ENCODE results near the gene C1orf159. TPM values are rescaled to one million over a fixed set of nuclear protein-coding genes. Genes with fewer than 3 reads are reported as not detected.
A peak's percentile ranks its signal among the peaks of the same experiment; 100 is the strongest.
"Not testable (repeated sequence)": the region's sequence is repeated elsewhere in the genome, so short reads cannot be mapped to it uniquely, and the experiment has no call there.

Gene C1orf159
- total RNA-seq, 1 donor from 2014 or later = 8.2 TPM

DNA sequence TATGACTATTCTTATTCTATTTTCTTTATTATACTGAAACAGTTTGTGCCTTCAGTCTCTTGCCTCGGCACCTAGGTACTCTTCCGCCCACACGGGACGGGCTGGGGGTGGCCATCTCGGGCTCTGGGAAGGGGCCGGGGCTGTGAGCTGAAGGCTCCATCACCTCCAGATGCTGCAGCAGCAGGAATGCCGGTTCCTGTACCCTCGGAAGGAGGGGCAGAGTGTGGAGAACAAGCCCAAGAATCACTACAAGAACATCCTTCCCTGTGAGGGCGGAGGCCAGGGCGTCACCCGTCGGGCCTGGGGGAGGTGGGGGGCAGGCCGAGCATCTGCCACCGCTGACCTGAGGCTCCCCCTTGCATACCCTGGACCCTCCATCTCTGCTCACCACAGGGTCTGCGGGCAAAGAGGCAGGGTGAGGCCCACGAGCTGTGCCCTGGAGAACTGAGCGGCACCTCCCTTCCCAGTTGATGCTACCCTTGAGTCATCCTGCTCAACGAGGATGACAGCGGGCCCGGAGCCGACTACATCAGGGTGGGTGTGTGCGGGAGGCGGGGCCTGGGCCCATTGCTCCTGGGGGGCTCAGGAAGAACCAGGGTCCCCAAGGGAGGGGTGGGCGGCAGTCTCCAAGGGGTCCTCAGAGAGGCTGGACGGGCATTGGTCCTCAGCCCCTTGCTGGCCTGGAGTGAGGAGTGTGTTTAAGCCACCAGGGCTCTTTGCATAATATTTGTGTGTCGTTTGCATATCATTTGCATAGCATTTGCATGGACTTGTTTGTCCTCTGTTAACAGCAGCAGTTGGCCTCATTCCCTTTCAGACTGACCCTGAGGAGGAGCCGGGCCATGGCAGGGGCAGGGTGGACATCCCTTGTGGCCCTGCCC is 49.2 kb downstream of the C1orf159 start:
- DNase-seq (ENCODE audit: low read depth) (no peak), FAIRE-seq (no peak)
- TF ChIP-seq, protein P1, sequence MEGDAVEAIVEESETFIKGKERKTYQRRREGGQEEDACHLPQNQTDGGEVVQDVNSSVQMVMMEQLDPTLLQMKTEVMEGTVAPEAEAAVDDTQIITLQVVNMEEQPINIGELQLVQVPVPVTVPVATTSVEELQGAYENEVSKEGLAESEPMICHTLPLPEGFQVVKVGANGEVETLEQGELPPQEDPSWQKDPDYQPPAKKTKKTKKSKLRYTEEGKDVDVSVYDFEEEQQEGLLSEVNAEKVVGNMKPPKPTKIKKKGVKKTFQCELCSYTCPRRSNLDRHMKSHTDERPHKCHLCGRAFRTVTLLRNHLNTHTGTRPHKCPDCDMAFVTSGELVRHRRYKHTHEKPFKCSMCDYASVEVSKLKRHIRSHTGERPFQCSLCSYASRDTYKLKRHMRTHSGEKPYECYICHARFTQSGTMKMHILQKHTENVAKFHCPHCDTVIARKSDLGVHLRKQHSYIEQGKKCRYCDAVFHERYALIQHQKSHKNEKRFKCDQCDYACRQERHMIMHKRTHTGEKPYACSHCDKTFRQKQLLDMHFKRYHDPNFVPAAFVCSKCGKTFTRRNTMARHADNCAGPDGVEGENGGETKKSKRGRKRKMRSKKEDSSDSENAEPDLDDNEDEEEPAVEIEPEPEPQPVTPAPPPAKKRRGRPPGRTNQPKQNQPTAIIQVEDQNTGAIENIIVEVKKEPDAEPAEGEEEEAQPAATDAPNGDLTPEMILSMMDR (IDR thresholded peaks at IDR 0.05; ENCODE audit: insufficient read depth, low read length, severe bottlenecking) = no peak
- Histone ChIP-seq H3K4me3 (ENCODE audit: low read depth, low read length) (no peak overlapping the region), H3K27me3 (ENCODE audit: control insufficient read depth, insufficient read depth, low read length) (no peaks in the 10 kb centered on the region), H3K36me3 (ENCODE audit: control insufficient read depth, insufficient read depth, low read length) (no peaks in the 10 kb centered on the region)

DNA sequence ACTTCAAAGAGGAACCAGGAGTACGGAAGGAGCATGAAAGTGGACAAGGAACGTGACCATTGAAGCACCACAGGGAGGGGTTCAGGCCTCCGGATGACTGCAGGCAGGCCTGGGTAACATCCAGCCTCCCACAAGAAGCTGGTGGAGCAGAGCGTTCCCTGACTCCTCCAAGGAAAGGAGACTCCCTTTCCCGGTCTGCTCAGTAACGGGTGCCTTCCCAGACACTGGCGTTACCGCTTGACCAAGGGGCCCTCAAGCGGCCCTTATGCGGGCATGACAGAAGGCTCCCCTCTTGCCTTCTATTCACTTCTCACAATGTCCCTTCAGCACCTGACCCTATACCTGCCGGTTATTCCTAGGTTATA is 50.0 kb downstream of the C1orf159 start:
- H3K36me3 ChIP-seq (ENCODE audit: control insufficient read depth, insufficient read depth, low read length); FAIRE-seq; H3K27me3 ChIP-seq (ENCODE audit: control insufficient read depth, insufficient read depth, low read length); H3K4me3 ChIP-seq (ENCODE audit: low read depth, low read length); DNase-seq (ENCODE audit: low read depth): not testable (repeated sequence)

DNA sequence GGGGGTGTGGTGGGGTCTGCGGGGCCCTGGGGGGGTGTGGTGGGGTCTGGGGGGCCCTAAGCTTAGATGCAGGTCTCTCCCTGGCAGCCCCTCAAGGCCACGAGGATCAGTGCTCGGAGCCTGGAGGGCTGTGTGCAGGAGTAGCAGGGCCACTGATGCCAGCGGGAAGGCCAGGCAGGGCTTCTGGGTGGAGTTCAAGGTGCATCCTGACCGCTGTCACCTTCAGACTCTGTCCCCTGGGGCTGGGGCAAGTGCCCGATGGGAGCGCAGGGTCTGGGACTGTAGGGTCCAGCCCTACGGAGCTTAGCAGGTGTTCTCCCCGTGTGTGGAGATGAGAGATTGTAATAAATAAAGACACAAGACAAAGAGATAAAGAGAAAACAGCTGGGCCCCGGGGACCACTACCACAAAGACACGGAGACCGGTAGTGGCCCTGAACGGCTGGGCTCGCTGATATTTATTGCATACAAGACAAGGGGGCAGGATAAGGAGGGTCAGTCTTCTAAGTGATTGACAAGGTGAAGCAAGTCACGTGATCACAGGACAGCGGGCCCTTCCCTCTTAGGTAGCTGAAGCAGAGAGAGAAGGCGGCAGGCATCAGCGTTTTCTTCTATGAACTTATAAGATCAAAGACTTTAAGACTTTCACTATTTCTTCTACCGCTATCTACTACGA is 50.5 kb downstream of the C1orf159 start:
- FAIRE-seq = no peak
- H3K4me3 ChIP-seq (ENCODE audit: low read depth, low read length) = no peak overlapping the region
- TF ChIP-seq, protein P1 (IDR thresholded peaks at IDR 0.05; ENCODE audit: insufficient read depth, low read length, severe bottlenecking) = no peak
- H3K27me3 ChIP-seq (ENCODE audit: control insufficient read depth, insufficient read depth, low read length) = peaks cover 1% of the 10 kb centered on the region
- DNase-seq (ENCODE audit: low read depth) = no peak
- H3K36me3 ChIP-seq (ENCODE audit: control insufficient read depth, insufficient read depth, low read length) = no peaks in the 10 kb centered on the region

DNA sequence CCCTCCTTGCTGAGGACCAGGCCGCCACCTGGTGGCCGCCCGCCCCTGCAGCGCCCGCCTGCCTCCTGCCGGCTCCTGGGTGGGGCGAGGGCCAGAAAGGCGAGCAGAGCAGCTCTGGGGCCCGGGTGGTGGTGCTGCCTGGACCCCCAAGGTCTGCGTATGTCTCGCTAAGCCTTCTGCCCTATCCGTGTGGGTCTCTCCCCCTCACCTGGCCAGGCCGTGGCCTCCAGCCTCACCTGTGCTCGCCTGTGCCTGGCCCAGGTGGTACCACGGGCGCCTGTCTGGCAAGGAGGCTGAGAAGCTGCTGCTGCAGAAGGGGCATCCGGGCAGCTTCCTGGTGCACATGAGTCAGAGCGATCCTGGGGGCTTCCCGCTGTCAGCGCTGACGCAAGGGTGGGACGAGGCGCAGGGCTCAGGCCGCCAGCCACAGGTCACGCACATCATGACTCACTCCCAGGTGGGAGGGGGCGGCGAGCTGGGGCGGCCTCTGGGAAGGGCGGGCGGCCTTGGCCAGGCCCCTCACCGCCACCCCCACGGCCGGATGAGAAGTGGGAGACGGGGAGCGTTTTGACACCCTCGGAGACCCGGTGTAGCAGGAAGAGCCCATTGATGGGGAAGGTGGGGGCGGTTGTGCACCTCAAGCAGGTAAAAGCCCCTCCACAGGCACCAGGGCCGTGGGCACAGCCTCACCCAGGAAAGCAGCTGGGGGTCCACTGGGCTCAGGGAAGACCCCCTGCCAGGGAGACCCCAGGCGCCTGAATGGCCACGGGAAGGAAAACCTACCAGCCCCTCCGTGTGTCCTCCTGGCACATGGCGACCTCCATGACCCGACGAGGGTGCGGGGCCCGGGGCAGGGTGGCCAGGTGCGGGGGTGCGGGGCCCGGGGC is 51.7 kb downstream of the C1orf159 start:
- FAIRE-seq (no peak), DNase-seq (ENCODE audit: low read depth) (peak; percentile 77)
- H3K27me3 ChIP-seq (ENCODE audit: control insufficient read depth, insufficient read depth, low read length) = peaks cover 1% of the 10 kb centered on the region
- H3K36me3 ChIP-seq (ENCODE audit: control insufficient read depth, insufficient read depth, low read length) = no peaks in the 10 kb centered on the region
- H3K4me3 ChIP-seq (ENCODE audit: low read depth, low read length) = peak overlapping the region; percentile 3
- TF ChIP-seq, protein P1 (IDR thresholded peaks at IDR 0.05; ENCODE audit: insufficient read depth, low read length, severe bottlenecking) = peak; percentile 93

DNA sequence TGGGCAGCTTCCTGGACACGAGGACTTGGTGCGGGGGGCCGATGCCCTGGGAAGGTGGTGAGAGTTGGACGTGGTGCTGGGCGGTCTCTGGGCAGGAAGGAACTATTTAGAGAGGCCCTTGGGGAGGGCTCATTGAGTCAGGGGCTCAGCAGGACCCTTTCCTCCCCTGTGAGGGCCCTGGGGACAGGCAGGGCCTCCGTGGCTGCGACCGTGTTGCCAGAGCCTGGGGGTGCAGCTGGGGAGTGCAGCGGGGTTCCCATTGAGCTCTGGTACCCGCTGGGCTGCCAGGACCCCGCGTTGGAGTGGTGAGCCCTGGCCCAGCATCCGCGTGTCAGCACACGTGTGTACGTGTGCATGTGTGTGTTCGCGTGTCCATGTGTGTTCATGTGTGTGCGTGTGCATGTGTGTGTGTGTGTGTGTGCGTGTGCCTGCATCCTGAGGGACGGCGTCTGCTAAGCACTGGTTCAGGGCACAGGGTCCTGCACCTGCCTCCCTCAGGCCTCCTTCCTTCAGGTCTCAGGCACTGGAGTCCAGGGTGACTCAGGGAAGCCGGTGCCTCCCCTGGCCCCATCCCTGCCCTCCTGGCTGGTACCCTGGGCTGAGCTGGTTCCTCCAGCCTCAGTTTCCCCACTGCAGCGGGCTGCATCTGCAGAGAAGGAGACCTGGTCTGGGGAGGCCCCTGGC is 52.5 kb downstream of the C1orf159 start:
- FAIRE-seq = no peak
- Histone ChIP-seq H3K27me3 (ENCODE audit: control insufficient read depth, insufficient read depth, low read length) (peaks cover 1% of the 10 kb centered on the region), H3K4me3 (ENCODE audit: low read depth, low read length) (peak overlapping the region; percentile 3), H3K36me3 (ENCODE audit: control insufficient read depth, insufficient read depth, low read length) (no peaks in the 10 kb centered on the region)
- DNase-seq (ENCODE audit: low read depth) = no peak
- TF ChIP-seq, protein P1 (IDR thresholded peaks at IDR 0.05; ENCODE audit: insufficient read depth, low read length, severe bottlenecking) = no peak

All from bronchial epithelial cell (primary cell).